Dendritic cell treated with granulocyte-macrophage colony-stimulating factor and Interleukin-4, amounts not matched to agents 40 ng/mL and 50 ng/mL, for 4 days (primary cell): ENCODE data around the gene PRKG1.

Source experiments
- H3K27ac Mint-ChIP-seq: one replicate; pipeline ENCODE4 v1.8.0; 2022; ENCODE audit warnings: mild to moderate bottlenecking, mixed read lengths
- H3K27me3 Mint-ChIP-seq: one replicate; pipeline ENCODE4 v1.8.0; 2022; ENCODE audit warnings: mild to moderate bottlenecking, mixed read lengths
- H3K36me3 Mint-ChIP-seq: one replicate; pipeline ENCODE4 v1.8.0; 2022; ENCODE audit warnings: low read depth, mixed read lengths
- H3K4me1 Mint-ChIP-seq: one replicate; pipeline ENCODE4 v1.8.0; 2022; ENCODE audit warnings: low read depth, mixed read lengths
- H3K4me3 Mint-ChIP-seq: one replicate; pipeline ENCODE4 v1.8.0; 2022; ENCODE audit warnings: mild to moderate bottlenecking, moderate library complexity, mixed read lengths
- H3K9me3 Mint-ChIP-seq: one replicate; pipeline ENCODE4 v1.8.0; 2022; ENCODE audit warnings: mixed read lengths
- intact Hi-C: fragments of 100-400 bp; cut with micrococcal nuclease; formaldehyde crosslinking; loops from one replicate; pipeline ENCODE4 v1.15.0; 2022

Gene PRKG1

GRCh38 chr10:51215951-51216834, 141.9 kb downstream of the PRKG1 start:
- H3K36me3 Mint-ChIP-seq, result no peaks in the 10 kb centered on the region
- no peak overlapping the region for H3K27ac Mint-ChIP-seq
- no peaks in the 10 kb centered on the region for H3K9me3 Mint-ChIP-seq
- no peaks in the 10 kb centered on the region for H3K27me3 Mint-ChIP-seq
- intact Hi-C loops, result no loop called here
- no peaks in the 10 kb centered on the region for H3K4me1 Mint-ChIP-seq
- H3K4me3 Mint-ChIP-seq, result no peak overlapping the region

GRCh38 chr10:51217505-51217904, 143.2 kb downstream of the PRKG1 start:
- Mint-ChIP-seq H3K36me3 (no peaks in the 10 kb centered on the region), H3K27me3 (no peaks in the 10 kb centered on the region), H3K4me1 (no peaks in the 10 kb centered on the region), H3K9me3 (no peaks in the 10 kb centered on the region), H3K27ac (no peak overlapping the region), H3K4me3 (no peak overlapping the region)
- intact Hi-C loops, result no loop called here

- intact Hi-C loops, result no loop called here
- H3K4me1 Mint-ChIP-seq, result peaks cover 6% of the 10 kb centered on the region
- H3K4me3 Mint-ChIP-seq, result no peak overlapping the region
- H3K27me3 Mint-ChIP-seq, result no peaks in the 10 kb centered on the region
- no peaks in the 10 kb centered on the region for H3K36me3 Mint-ChIP-seq
- H3K9me3 Mint-ChIP-seq, result no peaks in the 10 kb centered on the region
- H3K27ac Mint-ChIP-seq, result no peak overlapping the region
Measured at GRCh38 chr10:51224671-51225161, 150.4 kb downstream of the PRKG1 start.

- H3K27me3 Mint-ChIP-seq, result no peaks in the 10 kb centered on the region
- no peaks in the 10 kb centered on the region for H3K36me3 Mint-ChIP-seq
- H3K4me1 Mint-ChIP-seq, result peaks cover 6% of the 10 kb centered on the region
- no peak overlapping the region for H3K4me3 Mint-ChIP-seq
- intact Hi-C loops, result no loop called here
- H3K9me3 Mint-ChIP-seq, result no peaks in the 10 kb centered on the region
- no peak overlapping the region for H3K27ac Mint-ChIP-seq
Measured at GRCh38 chr10:51227897-51228713, 153.8 kb downstream of the PRKG1 start.

GRCh38 chr10:51228714-51229100, 154.4 kb downstream of the PRKG1 start:
- H3K27ac Mint-ChIP-seq, result no peak overlapping the region
- no peak overlapping the region for H3K4me3 Mint-ChIP-seq
- H3K9me3 Mint-ChIP-seq, result no peaks in the 10 kb centered on the region
- H3K4me1 Mint-ChIP-seq, result peaks cover 6% of the 10 kb centered on the region
- intact Hi-C loops, result no loop called here
- H3K27me3 Mint-ChIP-seq, result no peaks in the 10 kb centered on the region
- H3K36me3 Mint-ChIP-seq, result no peaks in the 10 kb centered on the region

- H3K9me3 Mint-ChIP-seq, result no peaks in the 10 kb centered on the region
- no peaks in the 10 kb centered on the region for H3K27me3 Mint-ChIP-seq
Measured at GRCh38 chr10:51230887-51231585, 156.7 kb downstream of the PRKG1 start.

GRCh38 chr10:51231754-51232153, 157.5 kb downstream of the PRKG1 start:
- H3K27me3 Mint-ChIP-seq, result no peaks in the 10 kb centered on the region
- intact Hi-C loops, result no loop called here
- no peak overlapping the region for H3K4me3 Mint-ChIP-seq
- H3K9me3 Mint-ChIP-seq, result no peaks in the 10 kb centered on the region
- no peaks in the 10 kb centered on the region for H3K36me3 Mint-ChIP-seq
- H3K27ac Mint-ChIP-seq, result no peak overlapping the region
- no peaks in the 10 kb centered on the region for H3K4me1 Mint-ChIP-seq

More at GRCh38 chr10:51230887-51231585, 156.7 kb downstream of the PRKG1 start:
- intact Hi-C loops, result no loop called here
- no peaks in the 10 kb centered on the region for H3K36me3 Mint-ChIP-seq
- no peak overlapping the region for H3K4me3 Mint-ChIP-seq
- H3K27ac Mint-ChIP-seq, result no peak overlapping the region
- no peaks in the 10 kb centered on the region for H3K4me1 Mint-ChIP-seq

GRCh38 chr10:51233337-51234100, 159.2 kb downstream of the PRKG1 start:
- Mint-ChIP-seq H3K36me3 (no peaks in the 10 kb centered on the region), H3K27me3 (no peaks in the 10 kb centered on the region), H3K9me3 (no peaks in the 10 kb centered on the region), H3K4me3 (no peak overlapping the region), H3K4me1 (no peaks in the 10 kb centered on the region), H3K27ac (no peak overlapping the region)
- intact Hi-C loops, result no loop called here

GRCh38 chr10:51235865-51236264, 161.6 kb downstream of the PRKG1 start:
- H3K4me3 Mint-ChIP-seq, result no peak overlapping the region
- H3K27ac Mint-ChIP-seq, result no peak overlapping the region
- intact Hi-C loops, result no loop called here
- H3K27me3 Mint-ChIP-seq, result no peaks in the 10 kb centered on the region
- H3K4me1 Mint-ChIP-seq, result no peaks in the 10 kb centered on the region
- H3K9me3 Mint-ChIP-seq, result no peaks in the 10 kb centered on the region
- H3K36me3 Mint-ChIP-seq, result no peaks in the 10 kb centered on the region

GRCh38 chr10:51239006-51239405, 164.7 kb downstream of the PRKG1 start:
- no peaks in the 10 kb centered on the region for H3K9me3 Mint-ChIP-seq
- no peaks in the 10 kb centered on the region for H3K36me3 Mint-ChIP-seq
- no peak overlapping the region for H3K27ac Mint-ChIP-seq
- no peaks in the 10 kb centered on the region for H3K27me3 Mint-ChIP-seq
- no peaks in the 10 kb centered on the region for H3K4me1 Mint-ChIP-seq
- H3K4me3 Mint-ChIP-seq, result no peak overlapping the region
- intact Hi-C loops, result no loop called here

- Mint-ChIP-seq H3K4me1 (no peaks in the 10 kb centered on the region), H3K4me3 (no peak overlapping the region), H3K36me3 (no peaks in the 10 kb centered on the region), H3K27me3 (no peaks in the 10 kb centered on the region), H3K27ac (no peak overlapping the region), H3K9me3 (no peaks in the 10 kb centered on the region)
- intact Hi-C loops, result no loop called here
Measured at GRCh38 chr10:51241461-51241860, 167.2 kb downstream of the PRKG1 start.

- no peaks in the 10 kb centered on the region for H3K36me3 Mint-ChIP-seq
- no peak overlapping the region for H3K27ac Mint-ChIP-seq
- no peak overlapping the region for H3K4me3 Mint-ChIP-seq
- intact Hi-C loops, result no loop called here
- no peaks in the 10 kb centered on the region for H3K4me1 Mint-ChIP-seq
- H3K27me3 Mint-ChIP-seq, result no peaks in the 10 kb centered on the region
- no peaks in the 10 kb centered on the region for H3K9me3 Mint-ChIP-seq
Measured at GRCh38 chr10:51242393-51242792, 168.1 kb downstream of the PRKG1 start.

GRCh38 chr10:51244309-51244708, 170.0 kb downstream of the PRKG1 start:
- H3K27me3 Mint-ChIP-seq, result no peaks in the 10 kb centered on the region
- H3K27ac Mint-ChIP-seq, result no peak overlapping the region
- no peaks in the 10 kb centered on the region for H3K9me3 Mint-ChIP-seq
- intact Hi-C loops, result no loop called here
- no peak overlapping the region for H3K4me3 Mint-ChIP-seq
- H3K36me3 Mint-ChIP-seq, result no peaks in the 10 kb centered on the region
- H3K4me1 Mint-ChIP-seq, result no peaks in the 10 kb centered on the region
